Right forelimb (tissue), 1 donor: ENCODE data around the gene EBNA1BP2.
"Not testable (repeated sequence)": the region's sequence is repeated elsewhere in the genome, so short reads cannot be mapped to it uniquely, and the experiment has no call there.

Experiments
- DNase-seq: peaks from one replicate; pipeline ENCODE4 v3.0.0-alpha.2; 2018

The EBNA1BP2 gene

DNA sequence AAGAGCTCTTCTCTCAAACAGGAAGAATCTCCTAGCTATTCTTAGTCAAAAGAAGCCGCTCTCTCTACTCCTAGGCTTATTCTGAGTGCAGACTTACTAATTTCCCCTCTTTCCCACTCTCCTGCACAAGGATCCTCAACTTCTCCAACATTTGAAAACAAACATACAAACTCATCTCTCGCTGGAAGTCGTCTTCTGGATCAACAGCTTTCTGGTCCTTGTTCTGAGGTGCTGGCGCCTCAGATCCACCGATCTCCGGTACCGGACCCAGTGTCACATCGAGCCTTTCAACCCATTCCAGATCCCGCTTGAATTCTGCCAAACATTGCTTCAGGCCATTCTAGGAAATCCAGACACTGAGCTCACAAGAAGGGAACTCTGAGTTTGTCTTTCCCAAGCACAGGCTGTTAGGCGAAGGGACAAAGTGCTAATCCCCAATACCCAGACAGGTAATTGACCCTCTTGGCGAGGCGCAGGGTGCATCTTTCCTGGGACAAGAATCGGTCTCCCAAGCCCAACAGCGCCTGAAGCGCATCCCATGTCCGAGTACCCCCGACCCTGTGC lies 696 bp downstream of the EBNA1BP2 start:
- no peak for DNase-seq

DNA sequence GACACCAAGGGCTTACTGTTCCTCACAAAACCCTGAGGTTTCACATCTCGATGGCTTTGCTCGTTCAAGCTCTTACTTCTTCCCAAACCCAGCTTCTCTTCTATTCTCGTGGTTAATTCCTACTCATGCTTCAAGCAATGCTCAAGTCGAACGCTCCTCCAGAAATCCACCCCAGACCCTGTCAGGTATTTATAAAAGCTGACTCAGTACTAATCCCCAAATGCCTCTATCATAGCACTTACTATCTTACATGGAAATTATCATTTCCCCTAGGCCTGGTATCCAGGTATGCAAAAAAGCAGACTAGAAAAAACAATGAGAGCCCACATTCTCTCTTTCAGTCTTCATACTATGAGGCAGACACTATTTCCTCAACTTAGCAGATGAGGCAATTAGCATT lies 6.3 kb downstream of the EBNA1BP2 start:
- DNase-seq: no peak

DNA sequence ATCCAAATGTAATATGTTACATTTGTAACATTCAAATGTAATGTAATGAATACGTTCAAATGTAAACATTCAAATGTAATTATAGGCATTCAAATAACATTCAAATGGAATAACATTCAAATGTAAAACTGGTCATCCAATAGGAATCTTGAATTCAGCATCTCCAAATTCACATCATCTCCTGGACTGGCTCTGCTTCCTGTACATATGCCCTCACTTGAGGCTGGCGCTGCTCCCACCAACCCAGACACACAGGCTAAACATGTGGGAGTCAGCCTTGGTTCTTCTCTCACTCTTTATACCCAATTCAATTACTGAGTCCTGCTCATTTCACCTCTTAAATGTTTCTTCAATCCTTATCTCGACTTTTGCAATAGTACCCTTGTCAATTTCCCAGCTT lies 6.9 kb downstream of the EBNA1BP2 start:
- no peak for DNase-seq

DNA sequence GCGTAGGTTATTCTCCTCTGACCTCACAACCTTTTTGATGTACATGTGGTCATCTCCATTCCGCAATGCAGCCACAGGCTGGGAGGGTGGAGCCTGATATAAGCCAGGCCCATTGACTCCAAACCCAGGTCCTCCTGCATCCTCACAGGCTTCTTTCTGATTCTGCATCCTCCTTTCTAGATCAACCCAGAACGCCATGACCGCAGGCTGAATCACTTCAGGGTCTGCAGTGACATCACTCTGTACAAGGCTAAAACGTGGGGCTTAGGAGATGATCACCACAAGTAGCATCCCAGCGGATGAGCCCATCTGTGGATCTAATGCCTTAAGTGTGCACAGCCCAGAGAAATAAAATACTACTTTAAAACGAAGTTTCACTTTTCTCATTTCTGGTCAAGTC lies 16.1 kb downstream of the EBNA1BP2 start:
- DNase-seq: no peak

DNA sequence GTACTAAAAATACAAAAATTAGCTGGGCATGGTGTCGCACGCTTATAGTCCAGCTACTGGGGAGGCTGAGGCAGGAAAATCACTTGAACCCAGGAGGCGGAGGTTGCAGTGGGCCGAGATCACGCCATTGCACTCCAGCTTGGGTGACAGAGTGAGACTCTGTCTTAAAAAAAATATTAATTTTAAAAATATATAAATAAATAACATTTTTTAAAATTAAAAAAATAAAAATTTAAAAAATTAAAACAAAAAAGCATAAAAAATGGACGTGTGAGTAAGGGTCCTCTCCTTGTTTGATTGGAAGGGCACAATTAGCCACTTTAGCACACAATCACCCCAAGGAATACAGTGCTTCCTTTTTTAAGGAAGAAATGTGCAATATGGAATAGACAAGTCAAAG lies 18.6 kb downstream of the EBNA1BP2 start:
- DNase-seq: no peak

DNA sequence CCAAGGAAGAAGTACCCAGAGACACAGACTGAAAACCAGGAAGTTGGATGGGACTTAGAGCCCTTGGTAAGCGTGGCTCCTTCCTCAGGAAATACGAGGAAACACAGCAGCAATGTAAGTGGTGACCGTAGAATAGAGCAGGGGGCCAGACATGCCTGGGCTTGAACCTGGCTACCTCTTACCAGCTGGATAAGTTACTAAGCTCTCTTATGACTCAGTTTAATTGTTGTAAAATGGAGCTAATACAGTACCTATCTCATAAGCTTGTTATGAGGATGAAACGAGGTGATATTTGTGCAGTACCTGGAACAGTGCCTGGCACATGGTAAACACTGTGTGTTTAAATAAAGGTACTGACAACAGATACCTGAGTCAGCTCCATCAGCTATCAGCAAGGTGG lies 19.2 kb downstream of the EBNA1BP2 start:
- no peak for DNase-seq

DNA sequence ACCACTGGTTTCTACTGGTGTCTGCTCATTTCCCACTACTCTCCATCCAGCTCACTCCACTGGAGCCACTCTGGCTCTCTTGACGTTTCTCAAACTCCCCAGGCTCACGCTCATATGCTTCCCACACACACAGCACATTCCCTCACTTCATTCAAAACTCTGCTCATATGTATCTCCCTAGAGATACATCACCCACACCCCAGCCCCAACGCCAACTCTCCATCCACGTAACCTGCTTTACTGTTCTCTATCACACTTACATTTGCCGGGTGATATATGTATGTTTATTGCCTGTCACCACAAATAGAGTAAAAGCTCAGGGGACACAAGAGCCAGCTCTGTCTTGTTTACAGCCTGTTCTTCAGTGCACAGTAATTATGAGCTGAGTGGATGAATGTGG lies 22.2 kb downstream of the EBNA1BP2 start:
- no peak for DNase-seq

DNA sequence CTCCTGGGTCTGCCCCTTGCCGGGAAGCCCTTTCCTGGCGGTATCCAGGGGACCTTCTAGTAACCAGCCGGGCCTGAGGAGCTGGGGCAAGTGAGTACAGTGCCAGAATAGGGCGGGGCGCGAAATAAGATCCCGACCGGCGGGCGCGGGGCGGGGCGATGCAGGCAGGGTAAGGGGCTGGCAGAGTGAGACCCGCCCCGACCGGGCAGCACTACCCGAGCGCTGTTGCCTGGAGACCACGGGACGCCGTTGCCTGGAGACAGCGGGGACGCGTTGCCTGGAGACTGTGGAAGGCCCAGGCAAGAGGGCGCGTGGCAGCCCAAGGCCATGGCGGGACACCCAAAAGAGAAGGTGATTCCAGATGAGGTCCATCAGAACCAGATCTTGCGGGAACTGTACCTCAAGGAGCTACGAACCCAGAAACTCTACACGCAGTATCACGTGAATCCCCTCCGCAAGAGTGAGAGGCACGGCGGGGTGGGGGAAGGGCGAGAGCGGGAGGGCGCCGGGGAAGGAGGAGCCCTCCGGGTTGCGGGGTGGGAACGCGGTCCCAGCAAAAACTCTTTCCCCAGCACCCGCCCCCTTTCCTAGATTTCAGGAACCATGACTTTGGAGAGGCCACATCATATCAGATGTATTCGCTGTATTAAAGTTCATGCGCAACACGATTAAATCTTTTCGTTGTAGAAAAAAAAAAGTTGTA lies 24.3 kb downstream of the EBNA1BP2 start:
- DNase-seq: peak; percentile 88

DNA sequence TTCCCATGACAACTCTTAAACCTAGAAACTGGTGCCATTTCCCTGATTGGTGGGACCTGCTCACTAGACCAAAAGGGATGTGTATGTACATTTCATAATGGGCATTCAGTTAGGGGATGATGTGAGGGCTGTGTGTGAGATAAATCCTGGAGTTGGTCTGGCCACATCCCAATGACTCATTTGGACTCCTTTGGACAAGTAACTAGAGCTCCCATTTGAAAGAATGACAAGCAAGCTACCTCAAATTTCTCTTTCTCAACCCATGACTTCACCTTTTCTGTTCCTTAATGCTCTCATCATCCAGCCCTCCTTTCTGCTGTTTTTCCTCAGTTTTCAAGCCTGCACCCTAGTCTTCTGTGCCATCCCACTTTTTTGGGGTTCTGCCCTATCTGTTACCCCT lies 27.9 kb downstream of the EBNA1BP2 start:
- no peak for DNase-seq

DNA sequence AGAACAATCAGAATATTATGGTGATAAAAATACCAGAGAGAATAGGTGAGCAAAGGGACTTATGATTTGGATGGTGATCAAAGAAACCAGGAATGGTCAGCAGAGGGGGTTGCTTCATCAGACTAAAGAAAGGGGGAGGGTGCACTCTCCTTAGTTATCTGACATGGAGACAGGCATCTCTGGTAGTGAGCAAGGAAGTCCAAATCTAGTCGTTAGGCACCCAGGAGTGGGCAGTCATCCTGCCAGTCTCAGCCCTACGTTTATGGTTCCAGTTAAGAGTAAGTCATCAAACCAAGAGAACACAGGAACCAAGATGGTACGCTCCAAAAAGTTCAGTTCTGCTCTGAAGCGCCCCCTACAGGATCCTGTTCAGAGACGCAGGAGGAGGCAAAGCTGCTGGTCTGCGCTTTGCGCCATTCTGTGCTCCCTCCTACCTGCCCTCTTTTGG lies 28.6 kb downstream of the EBNA1BP2 start:
- DNase-seq: no peak

DNA sequence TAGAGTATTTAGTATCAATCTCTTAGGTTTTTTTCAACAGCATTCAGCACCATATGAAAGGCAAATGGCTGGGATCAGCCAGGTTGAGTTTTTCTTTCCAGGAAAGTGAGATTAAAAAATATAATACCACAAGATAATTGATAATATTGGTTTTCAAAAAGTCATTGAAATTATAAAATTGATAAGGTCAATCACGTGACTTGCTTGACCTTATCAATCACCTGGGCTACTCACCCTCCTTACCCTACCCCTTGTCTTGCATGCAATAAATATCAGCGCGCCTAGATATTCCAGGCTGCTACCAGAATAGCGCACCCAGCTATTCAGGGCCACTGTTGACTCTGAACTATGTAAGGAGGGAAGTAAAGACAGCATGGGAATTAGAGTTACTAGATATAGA lies 31.5 kb downstream of the EBNA1BP2 start:
- DNase-seq: no peak

DNA sequence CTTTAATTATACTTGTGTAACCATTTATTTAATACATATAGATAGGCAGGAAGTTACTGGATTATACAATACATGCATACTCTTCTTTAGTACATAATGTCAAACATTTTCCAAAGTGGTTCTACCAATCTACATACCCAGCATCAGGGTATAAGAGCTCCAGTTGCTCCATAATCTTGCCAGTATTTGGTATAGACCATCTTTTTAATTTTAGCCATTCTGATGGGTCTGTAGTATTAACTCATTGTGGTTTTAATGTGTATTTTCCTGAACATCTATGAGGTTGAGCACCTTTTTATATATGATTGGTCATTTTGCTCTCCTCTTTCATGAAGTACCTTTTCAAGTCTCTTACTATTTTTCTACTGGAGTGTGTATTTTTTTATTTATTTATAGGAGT lies 32.1 kb downstream of the EBNA1BP2 start:
- DNase-seq: no peak

DNA sequence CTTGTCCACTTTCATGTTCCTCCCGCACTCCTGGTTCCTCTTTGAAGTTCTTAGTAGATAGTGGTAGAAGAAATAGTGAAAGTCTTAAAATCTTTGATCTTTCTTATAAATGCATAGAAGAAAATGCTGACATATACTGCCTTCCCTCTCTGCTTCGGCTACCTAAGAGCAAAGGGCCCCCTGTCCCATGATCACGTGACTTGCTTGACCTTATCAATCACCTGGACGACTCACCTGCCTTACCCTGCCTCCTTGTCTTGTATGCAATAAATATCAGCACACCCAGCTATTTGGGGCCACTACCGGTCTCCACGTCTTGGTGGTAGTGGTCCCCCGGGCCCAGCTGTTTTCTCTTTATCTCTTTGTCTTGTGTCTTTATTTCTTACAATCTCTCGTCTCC lies 32.8 kb downstream of the EBNA1BP2 start:
- DNase-seq: not testable (repeated sequence)

DNA sequence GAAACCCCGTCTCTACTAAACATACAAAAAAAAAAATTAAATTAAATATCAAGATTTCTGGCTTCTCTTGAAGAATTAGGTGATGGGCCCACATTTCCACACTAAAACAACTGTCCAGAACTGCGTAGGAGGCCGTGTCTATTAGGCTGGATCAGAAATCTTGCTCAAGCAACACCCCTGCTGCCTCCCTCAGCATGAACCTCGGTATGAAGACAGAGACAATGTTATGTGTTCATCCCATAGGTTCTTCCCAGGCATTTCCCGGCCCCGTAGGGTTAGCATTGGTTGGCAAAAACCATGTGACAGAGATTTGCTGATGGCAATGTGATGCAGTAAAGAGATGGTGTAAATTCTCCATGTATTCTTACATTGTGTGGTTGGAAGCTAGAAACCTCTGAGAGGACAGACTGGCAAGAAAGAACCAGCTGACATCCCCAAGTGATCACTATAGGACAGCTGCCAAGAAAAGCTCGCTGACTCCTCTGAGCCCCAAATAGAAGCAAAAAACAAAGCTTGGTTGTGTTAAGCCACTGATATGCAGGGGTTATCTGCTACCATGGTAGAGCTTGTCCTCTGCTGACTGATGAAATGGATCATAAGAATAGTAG lies 34.5 kb downstream of the EBNA1BP2 start:
- DNase-seq: no peak

DNA sequence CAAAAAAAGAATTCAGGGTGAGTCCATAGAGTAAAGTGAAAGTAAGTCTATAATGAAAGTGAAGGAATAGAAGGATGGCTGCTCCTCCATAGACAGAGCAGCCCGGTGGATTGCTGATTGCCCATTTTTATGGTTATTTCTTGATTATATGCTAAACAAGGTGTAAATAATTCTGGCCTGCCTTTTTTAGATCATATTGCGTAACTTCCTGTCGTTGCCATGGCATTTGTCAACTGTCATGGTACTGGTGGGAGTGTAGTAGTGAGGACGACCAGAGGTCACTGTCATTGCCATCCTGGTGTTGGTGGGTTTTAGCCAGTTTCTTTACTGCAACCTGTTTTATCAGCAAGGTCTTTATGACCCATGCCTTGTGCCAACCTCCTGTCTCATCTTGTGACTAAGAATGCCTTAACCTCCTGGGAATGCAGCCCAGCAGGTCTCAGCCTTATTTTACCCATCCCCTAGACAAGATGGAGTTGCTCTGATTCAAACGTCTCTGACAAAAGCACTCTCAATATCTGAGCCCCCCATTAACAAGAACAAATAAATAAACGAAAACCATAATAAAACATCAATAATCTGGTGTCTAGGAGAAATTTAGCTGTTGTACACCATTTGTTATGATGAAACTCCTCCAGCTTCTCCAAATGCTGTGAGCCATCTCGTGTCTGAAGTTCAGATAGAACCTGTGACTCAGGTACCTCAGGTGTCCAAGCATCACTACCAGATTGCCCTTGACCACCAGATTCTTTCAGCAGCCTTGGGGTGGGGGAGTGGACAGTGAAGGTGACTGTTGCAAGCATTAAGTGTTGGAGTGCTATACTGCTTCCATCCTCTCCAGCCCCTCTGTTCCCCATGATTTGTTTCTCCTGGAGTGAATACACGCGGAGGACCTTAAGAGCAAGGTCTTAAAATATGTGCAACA lies 36.0 kb downstream of the EBNA1BP2 start:
- no peak for DNase-seq

DNA sequence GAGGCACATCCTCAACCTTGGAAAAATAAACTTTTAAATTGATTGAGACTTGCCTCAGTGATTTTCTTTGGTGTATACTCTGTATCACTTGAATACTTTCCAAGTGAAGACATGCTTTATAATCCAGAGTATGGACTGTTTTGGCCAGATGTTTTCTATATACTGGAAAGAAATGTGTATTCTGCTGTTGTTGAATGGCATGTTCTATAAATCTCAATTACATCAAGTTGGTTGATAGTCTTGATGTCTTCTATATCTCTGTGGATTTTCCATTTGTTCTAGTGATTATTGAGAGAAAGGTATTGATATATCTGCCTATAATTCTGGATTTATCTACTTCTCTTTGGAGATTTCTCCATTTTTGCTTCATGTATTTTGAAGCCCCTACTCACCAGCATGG lies 37.5 kb downstream of the EBNA1BP2 start:
- DNase-seq: no peak

DNA sequence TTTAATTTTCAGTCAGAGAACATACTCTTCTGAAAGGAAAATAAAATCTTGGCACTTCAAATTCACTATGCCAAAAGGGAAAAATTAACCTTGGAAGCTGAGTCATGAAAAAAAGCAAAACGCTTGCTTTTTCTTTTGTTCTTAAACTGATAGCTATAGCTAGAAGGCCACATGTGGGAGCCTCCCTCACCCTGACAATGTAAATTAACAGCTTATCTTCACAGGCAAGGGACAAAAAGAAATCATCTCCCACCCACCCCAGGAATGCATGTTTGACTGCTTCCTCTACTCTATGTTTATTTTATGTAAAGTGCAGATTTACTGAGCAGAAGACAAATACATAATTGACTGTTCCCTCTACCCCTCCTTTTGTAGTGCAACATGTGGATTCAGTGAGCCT lies 38.0 kb downstream of the EBNA1BP2 start:
- no peak for DNase-seq

DNA sequence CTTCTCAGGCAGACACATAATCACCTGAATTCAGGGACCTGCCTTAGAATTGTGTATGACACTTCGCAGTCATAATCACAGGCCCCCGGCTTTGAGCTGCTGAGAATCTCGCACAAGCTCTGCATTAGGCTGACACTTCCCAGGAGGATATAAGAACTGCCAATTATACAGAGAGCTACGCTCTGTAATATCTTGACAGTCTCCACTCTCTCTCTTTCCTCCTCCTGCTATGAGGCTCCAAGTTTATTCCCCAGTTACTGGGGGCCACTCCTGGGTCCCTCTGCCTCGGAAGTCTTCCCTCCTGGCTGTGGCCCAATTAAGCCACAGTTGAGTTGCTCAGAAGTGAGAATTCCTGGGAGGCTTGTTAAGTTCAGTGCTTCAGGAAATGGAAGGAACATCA lies 42.7 kb downstream of the EBNA1BP2 start:
- DNase-seq: no peak

DNA sequence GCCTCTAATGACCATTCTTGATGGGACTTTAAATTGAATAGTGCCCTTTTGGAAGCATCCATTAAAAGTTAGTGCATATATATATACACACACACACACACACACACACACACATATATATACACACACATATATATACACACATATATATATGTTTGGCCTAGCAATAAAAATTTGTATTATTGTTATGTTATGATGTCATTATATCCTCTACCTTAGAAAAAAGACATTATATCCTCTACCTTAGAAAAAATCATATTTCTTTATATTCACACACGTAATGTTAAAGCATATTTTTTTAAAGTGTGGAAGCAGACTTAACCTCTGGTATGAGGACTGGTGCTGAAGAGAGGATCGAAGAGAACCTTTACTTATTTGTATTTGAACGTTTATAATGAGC lies 43.3 kb downstream of the EBNA1BP2 start:
- no peak for DNase-seq

DNA sequence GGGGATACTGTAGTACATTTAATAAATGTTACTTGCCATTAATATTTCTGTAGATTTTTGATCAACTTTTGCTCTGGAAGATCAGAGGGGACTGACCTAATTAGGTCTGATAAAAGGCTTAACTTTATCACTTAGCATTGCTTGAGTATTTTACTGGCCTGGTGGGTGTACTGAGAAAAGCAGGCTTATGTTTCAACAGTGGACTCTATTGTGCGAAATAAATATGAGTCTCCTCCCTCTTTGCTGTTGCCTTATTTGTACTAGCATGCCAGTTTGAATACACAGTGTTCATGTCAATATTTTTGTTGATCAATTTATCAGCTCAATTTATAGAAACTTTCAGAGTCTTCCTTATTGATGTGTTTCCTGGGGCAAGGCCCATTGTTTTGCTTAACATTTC lies 49.1 kb downstream of the EBNA1BP2 start:
- DNase-seq: no peak

DNA sequence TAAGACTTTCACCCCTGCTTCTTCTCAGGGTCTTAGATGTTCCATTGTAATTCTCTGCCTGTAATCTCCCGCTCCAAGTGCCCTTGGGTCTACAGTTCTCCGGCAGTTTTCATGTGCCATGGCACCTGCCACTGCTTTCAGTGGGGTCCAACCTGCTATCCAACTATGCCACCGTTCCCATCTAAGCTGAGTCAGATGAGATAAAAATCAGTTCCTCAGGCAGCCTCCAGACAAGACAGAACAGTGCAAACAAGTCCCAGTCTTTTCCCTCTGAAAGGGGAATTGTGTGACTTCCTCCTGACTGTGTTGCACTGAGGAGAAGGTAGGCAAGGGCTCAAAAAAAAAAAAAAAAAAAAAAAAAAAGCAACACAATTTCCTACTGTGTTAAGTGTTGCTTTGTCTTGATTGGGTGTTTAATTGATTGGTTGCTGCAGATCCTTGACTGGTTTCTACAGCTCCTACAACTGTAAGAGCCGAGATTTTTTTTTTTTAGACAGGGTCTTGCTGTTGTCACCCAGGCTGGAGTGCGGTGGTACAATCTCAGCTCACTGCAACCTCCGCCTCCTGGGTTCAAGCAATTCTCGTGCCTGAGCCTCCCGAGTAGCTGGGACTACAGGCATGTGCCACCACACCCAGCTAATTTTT lies 50.7 kb downstream of the EBNA1BP2 start:
- no peak for DNase-seq

DNA sequence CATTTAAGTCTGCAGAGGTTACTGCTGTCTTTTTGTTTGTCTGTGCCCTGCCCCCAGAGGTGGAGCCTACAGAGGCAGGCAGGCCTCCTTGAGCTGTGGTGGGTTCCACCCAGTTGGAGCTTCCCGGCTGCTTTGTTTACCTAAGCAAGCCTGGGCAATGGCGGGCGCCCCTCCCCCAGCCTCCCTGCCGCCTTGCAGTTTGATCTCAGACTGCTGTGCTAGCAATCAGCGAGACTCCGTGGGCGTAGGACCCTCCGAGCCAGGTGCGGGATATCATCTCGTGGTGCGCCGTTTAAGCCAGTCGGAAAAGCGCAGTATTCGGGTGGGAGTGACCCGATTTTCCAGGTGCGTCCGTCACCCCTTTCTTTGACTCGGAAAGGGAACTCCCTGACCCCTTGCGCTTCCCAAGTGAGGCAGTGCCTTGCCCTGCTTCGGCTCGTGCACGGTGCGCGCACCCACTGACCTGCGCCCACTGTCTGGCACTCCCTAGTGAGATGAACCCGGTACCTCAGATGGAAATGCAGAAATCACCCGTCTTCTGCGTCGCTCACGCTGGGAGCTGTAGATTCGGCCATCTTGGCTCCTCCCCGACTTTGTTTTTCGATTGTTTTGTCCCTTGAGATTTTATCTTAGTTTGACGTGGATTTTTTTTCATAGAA lies 52.0 kb downstream of the EBNA1BP2 start:
- DNase-seq: not testable (repeated sequence)
